Measurements from ENCODE around the gene PIGM.

PIGM gene

GRCh38 chr1:159994896-159995295, 36.9 kb downstream of the PIGM start:
- TF ChIP-seq GATA2 (IDR thresholded peaks at IDR 0.05; ENCODE audit: low read depth, low read length) (no peak), GATA3 (IDR thresholded peaks at IDR 0.05; ENCODE audit: low read depth, low read length) (no peak)

GRCh38 chr1:159993911-159994310, 37.9 kb downstream of the PIGM start:
- TF ChIP-seq GATA3 (IDR thresholded peaks at IDR 0.05; ENCODE audit: low read depth, low read length) (no peak), GATA2 (IDR thresholded peaks at IDR 0.05; ENCODE audit: low read depth, low read length) (no peak)

GRCh38 chr1:159992161-159992560, 39.6 kb downstream of the PIGM start:
- TF ChIP-seq GATA3 (IDR thresholded peaks at IDR 0.05; ENCODE audit: low read depth, low read length): no peak
- TF ChIP-seq GATA2 (IDR thresholded peaks at IDR 0.05; ENCODE audit: low read depth, low read length): no peak

- no peak for TF ChIP-seq GATA2 (IDR thresholded peaks at IDR 0.05; ENCODE audit: low read depth, low read length)
- TF ChIP-seq GATA3 (IDR thresholded peaks at IDR 0.05; ENCODE audit: low read depth, low read length): no peak
These were observed 40.3 kb downstream of the PIGM start for GRCh38 chr1:159991513-159991912.

- TF ChIP-seq GATA2 (IDR thresholded peaks at IDR 0.05; ENCODE audit: low read depth, low read length): no peak
- TF ChIP-seq GATA3 (IDR thresholded peaks at IDR 0.05; ENCODE audit: low read depth, low read length): no peak
These were observed 41.8 kb downstream of the PIGM start for GRCh38 chr1:159990005-159990404.

- TF ChIP-seq GATA2 (IDR thresholded peaks at IDR 0.05; ENCODE audit: low read depth, low read length): no peak
- TF ChIP-seq GATA3 (IDR thresholded peaks at IDR 0.05; ENCODE audit: low read depth, low read length): no peak
These were observed 42.2 kb downstream of the PIGM start for GRCh38 chr1:159989581-159989980.

- TF ChIP-seq GATA2 (IDR thresholded peaks at IDR 0.05; ENCODE audit: low read depth, low read length) (no peak), GATA3 (IDR thresholded peaks at IDR 0.05; ENCODE audit: low read depth, low read length) (no peak)
These were observed 43.8 kb downstream of the PIGM start for GRCh38 chr1:159988006-159988405.

- no peak for TF ChIP-seq GATA2 (IDR thresholded peaks at IDR 0.05; ENCODE audit: low read depth, low read length)
- TF ChIP-seq GATA3 (IDR thresholded peaks at IDR 0.05; ENCODE audit: low read depth, low read length): no peak
These were observed 44.6 kb downstream of the PIGM start for GRCh38 chr1:159987186-159987585.

- TF ChIP-seq GATA2 (IDR thresholded peaks at IDR 0.05; ENCODE audit: low read depth, low read length) (no peak), GATA3 (IDR thresholded peaks at IDR 0.05; ENCODE audit: low read depth, low read length) (no peak)
These were observed 45.3 kb downstream of the PIGM start for GRCh38 chr1:159986531-159986930.

GRCh38 chr1:159986093-159986492, 45.7 kb downstream of the PIGM start:
- TF ChIP-seq GATA3 (IDR thresholded peaks at IDR 0.05; ENCODE audit: low read depth, low read length) (no peak), GATA2 (IDR thresholded peaks at IDR 0.05; ENCODE audit: low read depth, low read length) (no peak)

GRCh38 chr1:159985473-159985872, 46.3 kb downstream of the PIGM start:
- no peak for TF ChIP-seq GATA2 (IDR thresholded peaks at IDR 0.05; ENCODE audit: low read depth, low read length)
- TF ChIP-seq GATA3 (IDR thresholded peaks at IDR 0.05; ENCODE audit: low read depth, low read length): no peak

GRCh38 chr1:159983681-159984080, 48.1 kb downstream of the PIGM start:
- TF ChIP-seq GATA3 (IDR thresholded peaks at IDR 0.05; ENCODE audit: low read depth, low read length) (no peak), GATA2 (IDR thresholded peaks at IDR 0.05; ENCODE audit: low read depth, low read length) (no peak)

GRCh38 chr1:159982280-159982679, 49.5 kb downstream of the PIGM start:
- TF ChIP-seq GATA3 (IDR thresholded peaks at IDR 0.05; ENCODE audit: low read depth, low read length) (no peak), GATA2 (IDR thresholded peaks at IDR 0.05; ENCODE audit: low read depth, low read length) (no peak)

- TF ChIP-seq GATA3 (IDR thresholded peaks at IDR 0.05; ENCODE audit: low read depth, low read length) (no peak), GATA2 (IDR thresholded peaks at IDR 0.05; ENCODE audit: low read depth, low read length) (no peak)
These were observed 50.3 kb downstream of the PIGM start for GRCh38 chr1:159981351-159982055.

- TF ChIP-seq GATA2 (IDR thresholded peaks at IDR 0.05; ENCODE audit: low read depth, low read length) (no peak), GATA3 (IDR thresholded peaks at IDR 0.05; ENCODE audit: low read depth, low read length) (no peak)
These were observed 51.0 kb downstream of the PIGM start for GRCh38 chr1:159980786-159981185.

GRCh38 chr1:159980076-159980475, 51.7 kb downstream of the PIGM start:
- TF ChIP-seq GATA3 (IDR thresholded peaks at IDR 0.05; ENCODE audit: low read depth, low read length) (no peak), GATA2 (IDR thresholded peaks at IDR 0.05; ENCODE audit: low read depth, low read length) (no peak)

All from SH-SY5Y (cell line).